Inflammatory macrophage treated with lipopolysaccharide for 1 hour (primary cell): ENCODE data around the gene GDPGP1.
"Not testable (repeated sequence)": the region's sequence is repeated elsewhere in the genome, so short reads cannot be mapped to it uniquely, and the experiment has no call there.

ENCODE experiments used
- DNase-seq, 2 donors: peaks; one replicate each; pipeline ENCODE4 v3.0.0-alpha.2; 2020 to 2022

The GDPGP1 gene

GRCh38 chr15:90264671-90265070 is 30.7 kb downstream of the GDPGP1 start:
- DNase-seq, result peak; percentile 24 to 52

- DNase-seq, result peak; percentile 84 to 91
These were observed 31.5 kb downstream of the GDPGP1 start, which contains the start of gene NGRN for GRCh38 chr15:90265271-90266060. TSS of gene NGRN (plus strand) at chr15:90265672. CDS start at chr15:90265713, 41 bp downstream.

GRCh38 chr15:90266061-90266431 is 32.0 kb downstream of the GDPGP1 start:
- peak; percentile 24 to 25 for DNase-seq

DNA sequence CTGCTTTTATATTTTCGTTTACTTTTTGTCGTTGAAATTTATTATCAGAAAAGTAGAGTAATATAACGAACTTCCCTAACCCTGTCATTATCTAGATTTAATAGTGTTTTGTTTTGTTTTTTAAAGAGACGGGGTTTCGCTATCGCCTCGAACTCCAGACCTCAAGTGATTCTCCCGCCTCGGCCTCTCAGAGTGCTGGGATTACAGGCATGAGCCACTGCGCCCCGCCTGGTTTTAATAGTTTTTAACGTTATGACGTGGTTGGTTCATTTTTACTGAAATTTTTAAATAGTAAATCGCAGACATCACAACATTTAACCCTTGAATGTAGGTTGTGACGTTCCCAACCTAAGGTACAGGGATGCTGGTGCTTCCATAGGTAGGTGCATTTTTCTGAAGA is 32.5 kb downstream of the GDPGP1 start:
- DNase-seq, result peak in 1 of 2 donors; percentile 8

- DNase-seq, result no peak
These were observed 34.4 kb downstream of the GDPGP1 start for GRCh38 chr15:90268415-90268814.

GRCh38 chr15:90270502-90271150 is 36.6 kb downstream of the GDPGP1 start:
- no peak for DNase-seq

- no peak for DNase-seq
These were observed 37.6 kb downstream of the GDPGP1 start for GRCh38 chr15:90271459-90272166.

DNA sequence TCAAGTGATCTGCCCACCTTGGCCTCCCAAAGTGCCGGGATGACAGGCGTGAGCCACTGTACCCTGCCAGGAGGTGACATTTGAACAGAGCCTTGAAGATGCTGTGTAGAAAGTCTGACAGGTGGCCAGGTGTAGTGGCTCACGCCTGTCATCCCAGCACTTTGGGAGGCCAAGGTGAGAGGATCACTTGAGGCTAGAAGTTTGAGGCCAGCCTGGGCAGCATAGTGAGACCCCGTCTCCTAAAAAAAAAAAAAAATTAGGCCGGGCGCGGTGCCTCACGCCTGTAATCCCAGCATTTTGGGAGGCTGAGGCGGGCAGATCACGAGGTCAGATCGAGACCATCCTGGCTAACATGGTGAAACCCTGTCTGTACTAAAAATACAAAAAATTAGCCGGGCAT is 44.5 kb downstream of the GDPGP1 start:
- not testable (repeated sequence) for DNase-seq

GRCh38 chr15:90280743-90281142 is 46.7 kb downstream of the GDPGP1 start:
- not testable (repeated sequence) for DNase-seq

DNA sequence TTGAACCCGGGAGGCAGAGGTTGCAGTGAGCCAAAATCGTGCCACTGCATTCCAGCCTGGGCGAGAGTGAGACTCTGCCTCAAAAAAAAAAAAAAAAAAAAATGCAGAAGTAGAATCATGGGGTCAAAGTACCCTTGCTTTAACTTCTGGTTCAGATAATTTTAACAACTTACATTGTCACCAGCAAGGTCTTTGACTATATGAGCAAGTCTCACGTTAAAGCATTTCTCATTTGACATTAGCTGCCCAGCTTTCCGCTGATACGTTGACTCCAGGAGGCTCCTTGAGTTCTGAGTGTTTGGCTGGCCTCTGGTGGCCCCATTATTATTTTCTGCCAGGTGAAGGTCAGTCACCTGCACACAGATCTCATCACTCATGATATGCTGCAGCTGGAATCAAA is 47.6 kb downstream of the GDPGP1 start:
- peak; percentile 20 to 37 for DNase-seq

GRCh38 chr15:90286678-90287077 is 52.7 kb downstream of the GDPGP1 start:
- peak in 1 of 2 donors; percentile 20 for DNase-seq

- no peak for DNase-seq
These were observed 53.1 kb downstream of the GDPGP1 start for GRCh38 chr15:90287101-90287500.

DNA sequence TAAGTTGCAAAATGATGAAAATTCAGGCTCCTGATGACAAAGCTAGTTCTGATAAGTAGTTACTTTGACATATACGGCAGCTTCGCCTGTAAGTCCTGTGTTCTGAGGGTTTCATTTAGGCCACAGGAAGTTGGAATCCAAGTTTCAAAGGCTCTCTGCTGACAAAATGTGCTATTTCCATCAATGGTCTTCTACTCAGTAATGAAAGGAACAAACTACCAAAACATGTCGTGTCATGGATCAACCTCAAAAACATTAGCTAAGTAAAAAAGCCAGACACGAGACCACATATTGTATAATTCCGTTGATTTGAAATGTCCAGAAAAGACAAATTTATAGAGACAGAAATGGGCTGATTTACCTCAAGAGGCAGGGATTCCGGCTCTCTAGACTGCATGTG is 53.9 kb downstream of the GDPGP1 start:
- DNase-seq, result no peak

DNA sequence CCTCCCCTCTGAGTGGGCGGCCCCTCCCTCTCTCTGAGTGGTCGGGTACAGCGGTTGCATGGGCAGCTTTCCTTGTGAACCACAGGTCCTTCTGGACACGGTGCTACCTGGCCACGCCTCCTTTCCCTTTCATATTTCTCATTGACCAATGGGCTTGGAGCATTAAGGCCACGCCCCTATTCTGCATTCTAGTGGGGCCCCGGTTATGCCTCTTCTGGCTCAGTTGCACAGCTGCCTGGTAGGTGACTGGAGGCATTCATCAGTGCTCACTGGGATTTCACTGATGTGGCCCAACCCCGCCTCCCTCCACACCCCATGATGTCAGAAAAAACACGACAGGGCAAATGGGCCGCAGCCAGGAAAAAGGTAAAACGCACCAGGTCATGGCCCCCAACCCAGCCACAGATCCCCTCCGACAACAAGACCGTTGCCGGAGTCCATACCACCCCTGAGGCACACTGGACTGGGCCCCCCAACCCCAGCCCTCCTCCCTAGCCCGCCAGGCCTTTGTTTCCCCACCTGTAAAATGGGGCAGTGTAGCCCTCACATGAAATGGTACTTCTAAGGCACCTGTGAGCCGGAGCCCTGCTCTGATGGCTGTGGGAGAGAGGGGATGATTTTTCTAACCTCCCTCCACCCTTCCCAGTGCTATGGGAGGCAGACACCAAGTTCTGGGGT is 57.8 kb downstream of the GDPGP1 start:
- DNase-seq, result no peak

DNA sequence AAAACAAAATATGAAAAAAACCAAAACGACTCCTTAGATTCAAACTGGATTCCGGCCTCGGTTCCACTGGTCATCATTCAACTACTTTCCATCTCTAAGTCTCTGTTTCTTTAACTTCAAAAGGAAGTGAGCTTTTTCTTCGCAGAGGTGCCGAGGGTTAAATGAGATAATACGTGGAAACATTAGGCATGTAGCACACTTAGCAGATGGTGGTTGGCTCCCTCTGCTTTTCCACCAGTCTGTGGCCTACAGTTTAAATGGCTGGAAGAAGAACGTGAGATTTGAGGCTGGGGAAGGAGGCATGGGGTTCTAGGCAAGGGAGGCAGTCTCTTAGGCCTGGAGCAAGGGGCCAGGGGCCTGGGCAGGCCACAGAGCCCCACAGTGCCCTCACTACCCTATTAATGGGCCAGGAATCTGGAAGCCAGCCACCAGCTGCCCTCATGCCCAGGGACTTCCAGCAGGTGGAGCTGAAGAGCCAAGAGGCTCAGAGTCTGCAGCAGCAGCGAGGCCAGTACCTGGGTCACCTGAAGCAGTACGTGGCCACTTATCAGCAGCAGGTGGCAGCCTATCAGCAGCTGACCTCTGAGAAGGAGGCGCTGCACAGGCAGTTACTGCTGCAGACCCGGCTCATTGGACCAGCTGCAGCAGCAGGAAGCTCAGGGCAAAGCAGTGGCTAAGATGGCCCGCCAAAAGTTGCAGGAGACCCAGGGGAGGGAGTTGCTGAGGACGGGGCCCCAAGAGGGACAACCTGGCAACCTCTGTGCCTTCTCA is 59.2 kb downstream of the GDPGP1 start:
- peak in 1 of 2 donors; percentile 80 for DNase-seq

DNA sequence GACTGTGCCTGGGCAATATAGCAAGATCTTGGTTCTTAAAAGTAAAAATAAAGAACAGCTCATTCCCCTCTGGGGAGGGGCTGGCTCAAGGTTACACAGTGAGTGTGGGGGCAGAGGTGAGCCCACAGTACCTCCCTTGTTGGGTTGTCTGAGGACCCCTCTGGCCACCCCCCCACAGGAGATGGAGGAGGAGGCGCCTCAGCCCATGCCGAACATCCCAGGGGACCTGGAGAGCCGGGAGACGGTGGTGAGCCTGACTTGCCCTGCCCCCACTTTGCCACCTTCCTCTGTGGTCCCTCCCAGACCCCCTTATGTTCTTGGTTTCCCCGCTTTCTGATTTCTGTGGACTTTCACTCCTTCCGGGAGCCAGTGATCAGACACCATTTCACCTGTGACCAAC is 60.1 kb downstream of the GDPGP1 start:
- DNase-seq, result no peak

DNA sequence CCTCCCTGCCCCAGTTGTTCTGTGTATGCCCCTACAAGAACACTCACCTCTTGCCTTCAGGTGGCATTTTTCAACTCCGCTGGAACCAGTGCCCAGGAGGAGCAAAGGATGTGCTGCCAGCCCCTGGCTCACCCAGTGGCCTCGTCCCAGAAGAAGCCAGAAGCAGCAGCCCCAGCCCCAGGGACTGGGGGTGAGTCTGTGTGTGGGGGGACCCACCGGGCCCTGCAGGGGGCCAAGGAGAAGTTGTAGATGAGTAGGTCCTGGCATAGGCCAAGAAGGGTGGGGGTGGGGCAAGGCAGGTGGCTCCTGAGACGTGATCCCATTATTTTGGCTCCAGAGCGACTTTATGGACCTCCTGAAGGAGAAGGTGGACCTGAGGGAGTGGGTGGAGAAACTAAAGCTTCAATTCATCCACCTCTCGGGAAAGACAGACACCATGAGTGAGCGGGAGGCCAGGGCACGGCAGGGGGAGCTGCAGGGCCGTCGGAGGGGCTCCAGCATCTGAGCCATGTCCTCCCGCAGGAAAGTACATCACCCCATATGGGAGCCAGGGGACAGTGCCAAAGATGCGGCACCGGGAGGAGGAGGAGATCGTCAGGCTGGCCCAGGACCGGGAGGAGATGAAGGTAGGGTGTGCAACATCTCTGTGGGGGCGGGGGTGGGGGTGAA is 60.7 kb downstream of the GDPGP1 start:
- DNase-seq, result no peak

DNA sequence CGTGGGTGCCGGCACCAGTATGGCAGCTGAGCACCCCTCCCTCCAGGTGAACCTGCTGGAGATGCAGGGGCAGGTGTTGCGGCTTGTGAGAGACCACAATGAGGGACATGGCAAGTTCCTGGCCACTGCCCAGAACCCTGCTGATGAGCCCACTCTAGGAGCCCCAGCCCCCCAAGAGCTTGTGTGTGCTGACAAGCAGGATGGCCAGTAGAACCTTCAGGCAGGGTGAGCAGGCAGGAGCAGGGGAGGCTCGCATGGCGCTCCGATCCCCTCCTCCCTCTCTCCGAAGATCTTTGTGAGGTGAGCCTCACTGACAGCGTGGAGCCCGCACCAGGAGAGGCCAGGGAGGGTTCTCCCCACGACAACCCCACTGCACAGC is 61.2 kb downstream of the GDPGP1 start:
- no peak for DNase-seq
